GM03348 (cell line): ENCODE measurements around the gene GPR26.

Experiments used
- DNase-seq: peaks from one replicate; pipeline ENCODE4 v3.0.0; 2012; ENCODE audit warnings: low spot score

GPR26 gene, protein sequence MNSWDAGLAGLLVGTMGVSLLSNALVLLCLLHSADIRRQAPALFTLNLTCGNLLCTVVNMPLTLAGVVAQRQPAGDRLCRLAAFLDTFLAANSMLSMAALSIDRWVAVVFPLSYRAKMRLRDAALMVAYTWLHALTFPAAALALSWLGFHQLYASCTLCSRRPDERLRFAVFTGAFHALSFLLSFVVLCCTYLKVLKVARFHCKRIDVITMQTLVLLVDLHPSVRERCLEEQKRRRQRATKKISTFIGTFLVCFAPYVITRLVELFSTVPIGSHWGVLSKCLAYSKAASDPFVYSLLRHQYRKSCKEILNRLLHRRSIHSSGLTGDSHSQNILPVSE

DNA sequence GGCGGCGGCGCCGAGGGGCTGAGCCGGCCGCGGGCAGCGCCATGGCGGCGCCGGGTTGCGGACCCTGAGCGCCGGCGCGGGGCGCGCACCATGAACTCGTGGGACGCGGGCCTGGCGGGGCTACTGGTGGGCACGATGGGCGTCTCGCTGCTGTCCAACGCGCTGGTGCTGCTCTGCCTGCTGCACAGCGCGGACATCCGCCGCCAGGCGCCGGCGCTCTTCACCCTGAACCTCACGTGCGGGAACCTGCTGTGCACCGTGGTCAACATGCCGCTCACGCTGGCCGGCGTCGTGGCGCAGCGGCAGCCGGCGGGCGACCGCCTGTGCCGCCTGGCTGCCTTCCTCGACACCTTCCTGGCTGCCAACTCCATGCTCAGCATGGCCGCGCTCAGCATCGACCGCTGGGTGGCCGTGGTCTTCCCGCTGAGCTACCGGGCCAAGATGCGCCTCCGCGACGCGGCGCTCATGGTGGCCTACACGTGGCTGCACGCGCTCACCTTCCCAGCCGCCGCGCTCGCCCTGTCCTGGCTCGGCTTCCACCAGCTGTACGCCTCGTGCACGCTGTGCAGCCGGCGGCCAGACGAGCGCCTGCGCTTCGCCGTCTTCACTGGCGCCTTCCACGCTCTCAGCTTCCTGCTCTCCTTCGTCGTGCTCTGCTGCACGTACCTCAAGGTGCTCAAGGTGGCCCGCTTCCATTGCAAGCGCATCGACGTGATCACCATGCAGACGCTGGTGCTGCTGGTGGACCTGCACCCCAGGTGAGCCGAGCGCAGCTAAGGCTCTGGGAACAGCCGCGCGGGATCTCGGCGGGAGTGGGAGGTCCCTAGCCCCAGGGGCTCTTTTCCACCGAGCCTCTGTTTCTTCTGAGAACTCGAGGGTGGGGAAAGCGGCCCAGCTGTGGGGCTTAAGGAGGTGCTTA, at the start of gene GPR26:
TSS of gene GPR26 (plus strand) at position 38 of the 919 bp plus-strand sequence. CDS start at position 91, 53 bp downstream.
- peak; percentile 41 for DNase-seq

DNA sequence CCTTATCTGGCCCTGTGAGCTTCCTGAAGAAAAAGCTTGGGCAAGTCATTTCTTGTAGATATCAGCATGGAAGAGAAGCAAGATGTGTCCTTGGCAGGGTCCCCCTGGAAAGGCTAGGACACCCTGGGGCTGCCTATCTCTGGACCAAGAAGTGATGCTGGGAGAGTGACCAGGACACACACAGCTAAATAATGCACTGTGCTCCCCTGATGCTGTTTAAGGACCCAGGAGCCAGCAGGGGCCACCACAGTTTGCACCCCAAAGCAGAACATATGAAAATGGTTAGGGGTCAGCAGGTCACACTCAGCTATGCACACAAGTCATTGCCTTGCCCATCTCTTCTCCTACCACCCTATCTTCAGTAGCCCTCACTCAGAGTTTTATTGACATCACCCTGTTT, 47.9 kb upstream of the GPR26 start:
- no peak for DNase-seq

DNA sequence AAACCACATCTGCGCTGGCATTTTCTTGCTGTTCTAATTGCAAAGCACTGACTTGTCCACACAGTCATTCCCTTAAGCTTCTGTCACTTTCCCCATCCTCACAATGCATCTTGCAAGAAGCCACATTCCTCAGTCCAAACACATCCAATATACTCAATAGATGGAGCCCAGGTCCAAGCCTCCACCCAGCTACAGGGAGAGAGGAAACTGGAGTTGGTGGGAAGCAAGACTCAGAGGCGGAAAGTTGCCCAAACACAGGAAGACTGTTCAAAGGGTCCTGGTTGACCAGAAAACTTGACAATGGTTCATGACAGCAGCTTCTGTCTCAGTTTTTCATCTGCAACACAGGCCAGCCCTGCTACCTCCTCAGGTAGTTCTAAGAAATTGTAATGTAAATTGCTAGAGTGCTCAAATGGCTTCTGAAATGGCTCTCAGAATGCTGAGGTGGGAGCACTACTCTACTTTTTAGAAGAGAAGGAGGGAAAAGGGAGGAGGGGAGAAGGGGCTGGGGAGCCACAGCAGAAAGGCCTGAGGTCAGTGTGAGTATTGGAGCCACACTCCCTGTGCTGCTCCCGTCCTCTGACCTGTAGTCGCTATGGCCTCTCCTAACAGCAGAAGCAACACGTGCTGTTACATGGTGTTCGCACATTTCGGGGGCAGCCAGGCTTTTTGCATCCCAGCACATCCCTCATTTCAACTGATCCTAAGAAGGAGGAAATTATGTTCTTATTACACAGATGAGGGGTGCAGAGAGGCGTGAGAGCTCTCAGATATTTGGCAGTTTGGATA, 46.9 kb upstream of the GPR26 start:
- DNase-seq = no peak

DNA sequence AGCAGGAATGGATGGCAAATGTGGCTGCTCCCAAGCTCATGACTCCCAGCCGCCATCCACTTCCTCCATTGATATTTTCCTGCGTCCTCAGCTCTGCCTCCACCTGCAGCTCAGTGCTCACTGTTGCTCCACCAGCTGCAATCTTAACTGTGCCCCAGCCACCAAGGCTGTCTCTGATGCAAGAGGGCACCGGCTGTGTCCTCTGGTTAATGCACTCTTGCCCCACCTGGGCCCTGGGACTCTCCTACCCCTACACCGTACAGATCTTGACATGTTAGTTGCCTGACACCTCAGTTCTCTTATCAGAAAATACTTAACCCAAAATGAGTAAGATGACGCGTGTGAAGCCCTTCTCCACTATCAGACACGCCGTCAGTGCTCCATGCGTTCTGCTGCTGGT, 45.5 kb upstream of the GPR26 start:
- DNase-seq = no peak

DNA sequence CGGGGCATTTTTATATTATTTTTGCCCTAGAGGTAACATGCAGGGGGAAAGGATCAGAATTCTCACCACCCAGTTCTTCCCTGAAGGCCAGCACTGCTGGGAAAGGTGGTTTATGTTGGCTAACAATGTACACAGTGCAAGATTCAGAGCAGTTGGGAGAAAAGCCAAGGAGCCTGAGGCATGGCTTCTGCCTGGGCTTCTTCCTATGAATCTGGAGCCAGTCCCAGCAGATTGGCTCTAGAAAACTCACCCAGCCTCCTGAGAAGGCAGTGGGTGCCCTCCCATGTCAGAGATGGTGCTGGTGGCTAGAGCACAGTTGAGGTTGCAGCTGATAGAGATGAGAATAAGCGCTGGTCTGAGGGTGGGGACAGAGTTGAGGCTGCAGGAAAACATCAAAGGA, 44.7 kb upstream of the GPR26 start:
- no peak for DNase-seq

DNA sequence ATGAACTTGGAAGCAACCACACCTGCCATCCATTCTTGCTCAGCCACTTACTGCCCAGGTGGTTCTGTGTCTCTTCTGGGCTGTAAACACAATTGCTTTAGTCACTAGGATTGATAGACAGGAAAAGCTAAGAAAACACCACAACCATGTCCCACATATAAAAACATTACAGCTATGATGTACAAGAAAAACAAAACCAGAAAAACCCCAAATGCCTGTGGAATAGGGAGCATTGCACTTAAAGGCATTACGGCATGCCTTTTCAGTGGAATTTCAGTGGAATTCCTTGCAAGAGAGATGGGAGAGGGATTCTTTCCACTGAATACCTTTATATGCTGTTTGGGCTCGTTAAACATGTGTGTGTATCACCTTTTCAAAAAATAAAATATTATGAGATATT, 44.2 kb upstream of the GPR26 start:
- DNase-seq = no peak

DNA sequence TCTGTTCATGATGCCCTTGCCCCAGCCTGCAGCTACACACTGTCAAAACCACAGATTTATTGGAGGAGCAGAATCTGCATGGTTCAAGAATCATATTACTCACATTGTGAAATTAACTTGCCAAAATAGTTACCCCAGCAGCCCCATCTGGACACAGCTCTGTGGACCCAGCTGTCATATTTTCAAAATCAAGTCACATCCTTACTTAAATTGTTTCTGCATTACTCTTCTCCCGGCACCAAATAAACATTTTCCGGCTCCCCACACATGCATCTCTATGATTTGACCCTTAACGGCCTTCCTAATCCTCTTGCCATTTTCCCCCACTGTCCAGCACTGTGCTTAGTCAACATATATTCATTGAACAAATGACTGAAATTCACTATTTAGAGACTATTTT, 43.8 kb upstream of the GPR26 start:
- peak; percentile 44 for DNase-seq

DNA sequence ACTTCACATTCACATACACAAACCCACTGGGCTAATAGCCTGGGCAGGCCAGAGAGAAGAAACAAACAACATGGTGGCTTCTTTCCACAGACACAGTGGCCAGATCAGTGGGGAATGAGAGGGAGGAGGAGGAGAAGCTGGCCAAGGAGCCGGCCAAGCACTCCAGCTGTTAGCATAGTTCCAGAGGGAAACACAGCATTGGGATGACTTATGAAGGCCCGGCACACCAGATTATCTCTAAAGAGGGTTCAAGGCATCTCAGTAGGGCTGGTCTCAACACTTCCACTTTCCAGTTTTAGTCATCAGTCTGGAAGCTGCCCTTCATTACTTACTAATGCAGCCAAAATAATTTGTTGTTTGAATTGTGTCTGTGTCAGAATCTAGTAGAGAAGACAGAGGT, 42.1 kb upstream of the GPR26 start:
- DNase-seq = no peak

DNA sequence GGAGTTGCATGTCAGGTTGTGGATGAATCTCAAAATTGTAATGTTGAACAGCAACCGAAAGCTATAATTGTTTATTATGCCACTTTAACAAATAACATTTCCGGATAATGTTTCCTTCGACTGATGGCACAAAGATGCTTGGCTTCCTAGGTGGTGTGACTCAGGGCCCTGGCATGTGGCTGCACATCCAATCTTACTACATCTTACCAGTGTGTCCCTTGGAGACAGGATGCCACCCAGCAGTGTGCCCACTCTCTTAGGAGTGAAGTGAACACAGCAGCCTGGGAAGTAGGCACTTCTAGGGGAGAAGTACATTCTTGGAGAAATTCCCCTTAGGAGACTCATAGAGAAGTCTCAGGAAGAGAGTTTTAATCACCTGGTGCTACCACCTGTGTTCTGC, 33.0 kb upstream of the GPR26 start:
- no peak for DNase-seq

DNA sequence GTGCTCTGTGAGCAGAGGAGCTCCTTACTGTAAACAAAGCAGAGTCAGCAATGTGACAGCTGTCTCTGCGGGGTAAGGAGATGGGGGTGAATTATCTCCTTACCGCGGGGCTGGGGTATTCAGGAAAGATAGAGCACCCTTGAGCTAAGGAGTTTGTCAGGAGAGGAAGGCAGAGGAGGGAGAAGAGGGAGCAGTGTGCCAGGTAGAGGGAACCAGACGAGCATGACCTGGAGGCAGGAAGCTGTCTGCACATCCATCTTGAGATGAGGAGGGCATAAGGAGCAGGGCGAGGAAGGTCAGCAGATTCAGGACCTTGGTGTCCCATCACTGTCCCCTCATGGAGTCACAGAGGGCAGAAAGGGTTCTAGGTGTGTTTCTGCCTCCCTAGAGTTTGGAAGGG, 32.5 kb upstream of the GPR26 start:
- DNase-seq = no peak

DNA sequence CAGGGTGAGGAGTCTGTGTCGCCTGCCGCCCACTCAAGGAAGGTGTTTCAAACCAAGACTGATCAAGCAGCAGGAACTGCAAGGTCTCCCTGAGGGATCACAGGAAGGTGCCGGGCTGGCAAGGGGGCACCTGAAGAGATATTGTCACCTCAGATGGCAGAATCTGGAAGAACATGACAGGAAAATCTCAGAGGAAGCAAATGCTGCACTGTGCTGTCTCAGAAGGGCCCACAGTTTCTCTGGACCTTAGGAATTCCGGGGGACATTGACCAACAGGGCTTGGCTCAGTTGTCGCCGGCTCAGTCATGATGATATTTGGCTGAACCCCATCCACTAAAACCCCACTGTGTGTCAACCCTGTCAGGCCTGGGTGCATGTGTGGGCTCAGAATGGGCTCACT, 31.9 kb upstream of the GPR26 start:
- DNase-seq = no peak

DNA sequence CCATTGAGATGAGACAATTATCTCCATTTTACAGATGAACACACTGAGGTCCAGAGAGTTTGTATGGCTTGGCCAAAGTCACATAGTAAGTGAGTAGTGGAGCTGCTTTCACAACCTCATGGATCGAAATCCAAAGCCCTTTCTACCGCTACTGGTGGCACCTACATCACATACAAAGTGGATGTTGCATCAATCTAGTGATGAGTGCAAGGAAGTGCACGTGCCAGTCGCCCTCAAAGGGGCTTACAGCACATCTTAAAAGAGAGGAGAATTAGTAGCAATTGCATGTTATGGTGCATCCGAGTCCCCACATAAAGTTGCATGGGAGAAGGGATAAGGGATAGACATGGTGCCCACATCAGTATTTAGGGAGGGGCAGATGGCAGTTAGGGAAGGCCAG, 31.0 kb upstream of the GPR26 start:
- DNase-seq = no peak

DNA sequence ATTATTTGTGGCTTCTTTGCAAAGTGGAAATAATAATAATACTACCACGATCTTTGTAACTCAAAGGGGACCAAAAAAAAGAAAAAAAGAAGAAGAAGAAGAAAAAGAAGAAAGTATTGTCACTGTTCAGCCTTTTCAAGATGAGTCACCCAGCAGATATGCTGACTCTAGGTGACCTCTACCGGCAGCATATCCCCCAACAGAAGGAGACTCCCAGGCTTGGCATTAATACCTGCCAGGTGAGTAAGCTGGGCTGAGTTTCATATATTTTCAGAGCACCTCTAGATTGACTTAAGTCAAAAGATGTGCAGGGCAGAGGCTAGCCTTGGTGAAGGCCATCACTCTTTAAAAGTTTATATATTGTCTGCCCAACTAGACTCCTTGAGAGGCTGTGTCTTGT, 30.4 kb upstream of the GPR26 start:
- DNase-seq = no peak

DNA sequence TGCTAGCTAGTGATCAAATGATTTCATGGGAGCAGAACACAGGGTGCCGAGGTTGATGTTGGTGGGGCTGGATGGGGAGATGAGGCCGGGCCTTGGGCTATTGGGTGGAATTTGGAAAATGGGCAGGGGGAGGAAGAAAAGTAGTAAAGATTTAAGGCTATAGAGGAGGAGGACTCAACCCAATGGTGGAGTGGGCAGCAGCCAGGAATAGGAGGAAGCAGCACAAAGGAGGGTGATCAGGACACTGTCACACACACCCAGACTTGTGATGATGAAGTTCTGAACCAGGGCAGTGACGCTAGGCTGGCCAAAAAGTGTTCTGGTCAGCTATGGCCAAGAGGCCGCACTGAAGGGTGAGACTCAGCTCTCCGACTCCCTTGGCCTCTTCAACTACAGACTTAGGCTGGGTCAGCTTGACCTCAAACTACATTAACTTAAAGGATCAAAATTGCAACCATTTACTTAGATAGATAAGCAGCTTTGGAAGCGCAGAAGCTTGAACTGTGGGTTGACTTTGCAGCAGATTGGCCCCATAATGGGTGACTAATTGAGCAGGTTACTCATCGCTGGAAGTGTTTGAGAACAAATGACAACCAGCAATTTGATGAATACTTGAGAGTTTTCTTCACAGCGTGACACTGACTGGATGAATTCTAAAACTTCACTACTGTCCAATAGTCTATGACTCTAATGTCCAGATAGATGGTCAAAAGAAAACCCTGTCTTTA, 29.4 kb upstream of the GPR26 start:
- no peak for DNase-seq

DNA sequence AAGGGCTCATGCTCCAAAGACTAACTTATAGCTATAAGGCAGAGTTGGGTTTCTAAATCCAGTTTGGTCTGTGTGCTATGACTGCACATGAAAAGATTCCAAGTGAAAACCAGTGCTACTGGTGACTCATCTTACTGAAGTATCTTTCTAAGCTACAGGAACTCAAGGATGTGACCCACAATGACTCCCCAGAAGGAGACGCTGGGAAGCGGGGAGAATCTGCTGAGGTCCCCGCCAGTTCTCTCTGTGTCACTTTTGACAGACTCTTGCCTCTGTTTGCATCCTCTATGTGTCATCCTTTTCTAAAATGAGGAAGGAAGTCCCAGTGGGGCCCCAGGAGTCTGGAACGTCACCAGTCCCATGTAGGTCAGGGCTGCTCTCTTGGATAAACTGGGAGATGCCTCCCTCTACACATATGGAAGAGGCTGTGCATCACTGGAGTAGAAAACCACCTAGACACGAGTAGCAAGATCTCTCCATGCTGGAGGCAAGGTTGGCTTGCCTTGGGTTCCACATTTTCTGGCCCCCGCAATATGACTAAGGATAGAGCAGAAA, 28.8 kb upstream of the GPR26 start:
- peak; percentile 54 for DNase-seq

DNA sequence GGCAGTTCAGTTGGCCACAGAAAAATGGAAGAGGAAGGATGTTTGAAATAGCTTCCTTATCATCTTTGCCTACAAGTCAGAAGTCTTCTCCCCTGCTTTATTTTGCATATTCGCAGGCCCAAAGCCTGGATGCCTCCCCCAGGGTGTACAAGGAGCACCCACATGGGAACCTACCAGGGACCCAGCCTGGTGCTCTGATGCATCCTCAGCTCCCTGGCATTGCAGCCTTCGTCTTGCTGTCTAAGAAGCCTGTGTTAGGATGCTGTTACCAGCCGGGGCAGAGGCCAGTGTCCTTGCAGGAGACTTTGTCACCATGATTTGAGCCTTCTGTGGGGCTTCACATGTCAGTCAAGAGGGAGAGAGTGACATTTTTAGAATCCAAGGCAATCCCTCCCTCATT, 27.0 kb upstream of the GPR26 start:
- no peak for DNase-seq

DNA sequence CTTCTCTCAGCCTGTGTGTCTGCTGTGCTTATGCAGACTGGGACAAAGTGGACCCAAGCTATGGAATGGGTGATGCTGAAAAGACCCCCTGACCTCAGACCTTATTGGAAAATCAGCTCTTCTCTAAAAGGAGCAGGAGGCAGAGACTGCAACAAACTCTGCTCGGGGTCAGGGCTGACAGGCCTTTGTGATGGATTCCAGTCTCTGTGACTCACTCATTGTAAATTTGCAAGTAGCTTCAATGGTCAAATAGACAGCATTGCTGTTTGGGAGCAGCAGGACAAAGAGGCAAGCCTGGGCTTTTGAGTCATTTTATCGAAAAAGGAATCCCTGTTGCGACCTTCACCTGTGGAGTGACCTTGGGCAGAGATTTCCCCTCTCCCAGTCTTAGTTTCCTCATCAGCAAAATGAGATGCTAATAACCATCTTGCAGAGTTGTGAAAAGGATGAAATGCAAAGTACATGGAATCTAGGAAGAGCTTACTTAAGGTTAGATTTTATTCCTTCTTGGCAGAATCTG, 26.1 kb upstream of the GPR26 start:
- peak; percentile 55 for DNase-seq

DNA sequence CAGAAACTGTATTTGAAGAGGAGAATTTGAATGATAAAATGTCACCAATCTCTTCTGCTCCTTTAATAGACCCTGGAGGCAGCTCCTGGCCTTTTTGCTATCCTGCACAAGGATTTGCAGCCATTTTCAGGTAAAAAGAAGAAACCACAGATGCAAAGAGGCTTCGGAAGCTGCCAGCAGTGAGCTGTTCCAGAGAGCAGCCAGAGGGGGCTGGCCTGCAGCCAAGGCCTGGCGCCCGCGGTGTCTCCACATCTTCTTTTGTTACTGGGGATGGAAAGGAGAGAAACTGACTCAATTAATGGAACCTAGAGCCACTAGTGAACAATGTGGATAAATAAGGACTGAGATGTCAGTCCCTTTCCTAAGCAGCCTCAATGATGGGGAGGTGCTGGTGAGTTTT, 23.9 kb upstream of the GPR26 start:
- DNase-seq = peak; percentile 45

DNA sequence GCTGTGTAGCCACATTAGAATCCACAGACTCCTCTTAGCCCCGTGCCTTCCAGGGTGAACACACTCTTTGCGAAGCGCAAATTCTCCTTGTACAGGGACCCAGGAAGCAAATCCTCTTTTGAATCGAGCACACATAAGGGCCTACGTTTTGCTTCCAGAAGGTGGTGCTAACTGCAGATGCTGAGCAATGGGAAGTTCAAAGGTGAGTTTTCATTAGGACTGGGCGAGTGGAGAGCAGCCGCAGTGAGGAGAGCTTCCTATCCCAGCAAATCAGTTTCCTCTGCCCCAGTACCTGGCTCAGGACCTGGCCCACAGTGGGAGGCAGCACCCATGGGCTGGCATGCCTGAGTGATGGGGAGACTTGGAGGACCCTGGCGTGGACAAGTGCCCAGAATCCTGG, 23.5 kb upstream of the GPR26 start:
- DNase-seq = no peak

DNA sequence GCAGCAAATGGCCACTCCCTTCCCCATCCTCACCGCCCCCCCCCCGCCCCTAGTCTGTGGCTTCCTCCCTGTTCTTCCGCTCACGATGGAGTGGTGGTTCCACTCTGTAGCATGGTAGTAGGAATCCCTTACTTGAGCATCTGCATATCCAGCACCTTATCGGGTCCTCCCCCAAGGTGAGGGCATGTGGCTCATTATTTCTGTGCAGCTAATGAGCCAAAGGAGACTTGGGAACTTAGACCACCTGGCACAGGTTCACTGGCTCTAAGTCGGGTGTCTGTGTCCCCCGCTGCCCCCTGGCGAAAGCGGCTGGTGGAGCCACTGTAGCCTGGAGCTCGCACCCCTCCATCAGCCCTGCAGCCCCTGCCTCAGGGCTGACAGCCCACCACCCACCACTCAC, 22.8 kb upstream of the GPR26 start:
- DNase-seq = no peak

DNA sequence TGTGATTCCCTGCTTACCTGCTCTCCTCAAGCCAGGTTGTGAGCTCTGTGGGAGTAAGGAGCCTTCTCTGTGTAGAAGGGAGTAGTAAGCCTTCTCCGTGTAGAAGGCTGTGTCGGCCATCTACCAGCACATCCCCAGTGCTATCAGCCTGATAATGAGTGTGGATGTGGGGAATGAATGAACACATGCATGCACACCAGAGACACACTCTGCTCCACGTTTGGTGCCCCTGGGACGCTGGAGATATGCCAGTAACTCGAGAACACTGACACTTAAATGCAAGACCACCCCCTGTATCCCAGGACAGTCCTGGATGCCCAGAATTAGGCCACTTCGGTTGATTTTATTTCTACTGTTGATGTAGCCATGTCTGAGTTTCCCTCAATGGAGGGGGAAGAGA, 21.1 kb upstream of the GPR26 start:
- DNase-seq = no peak
